ENCODE results near the gene DTNA.
"Not testable (repeated sequence)": the region's sequence is repeated elsewhere in the genome, so short reads cannot be mapped to it uniquely, and the experiment has no call there.

DTNA gene

DNA sequence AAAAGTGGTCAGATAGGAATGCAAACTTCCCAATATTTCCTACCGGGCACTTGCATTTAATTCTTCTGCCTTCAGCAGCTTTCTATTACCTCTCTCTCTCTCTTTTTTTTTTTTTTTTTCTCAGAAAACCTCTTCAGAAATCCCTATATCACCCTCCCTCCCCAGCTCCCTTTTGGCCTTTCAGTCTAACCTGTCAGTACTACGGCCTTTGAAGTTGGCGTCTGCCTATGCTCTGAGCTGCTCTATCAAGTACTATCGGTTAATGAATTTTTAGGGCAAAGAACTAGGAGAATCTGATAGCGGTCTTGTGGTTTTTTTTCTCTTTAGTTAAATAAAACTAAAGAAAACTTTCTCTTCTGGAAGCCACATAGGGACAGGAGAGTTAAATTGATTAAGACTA lies 208.8 kb downstream of the DTNA start:
- H3K27me3 Mint-ChIP-seq (ENCODE audit: low read depth), result peaks cover 3% of the 10 kb centered on the region
- H3K4me3 Mint-ChIP-seq, result no peak overlapping the region
- H3K4me1 Mint-ChIP-seq, result peaks cover 11% of the 10 kb centered on the region
- H3K27ac Mint-ChIP-seq, result no peak overlapping the region
- TF ChIP-seq, protein P1, sequence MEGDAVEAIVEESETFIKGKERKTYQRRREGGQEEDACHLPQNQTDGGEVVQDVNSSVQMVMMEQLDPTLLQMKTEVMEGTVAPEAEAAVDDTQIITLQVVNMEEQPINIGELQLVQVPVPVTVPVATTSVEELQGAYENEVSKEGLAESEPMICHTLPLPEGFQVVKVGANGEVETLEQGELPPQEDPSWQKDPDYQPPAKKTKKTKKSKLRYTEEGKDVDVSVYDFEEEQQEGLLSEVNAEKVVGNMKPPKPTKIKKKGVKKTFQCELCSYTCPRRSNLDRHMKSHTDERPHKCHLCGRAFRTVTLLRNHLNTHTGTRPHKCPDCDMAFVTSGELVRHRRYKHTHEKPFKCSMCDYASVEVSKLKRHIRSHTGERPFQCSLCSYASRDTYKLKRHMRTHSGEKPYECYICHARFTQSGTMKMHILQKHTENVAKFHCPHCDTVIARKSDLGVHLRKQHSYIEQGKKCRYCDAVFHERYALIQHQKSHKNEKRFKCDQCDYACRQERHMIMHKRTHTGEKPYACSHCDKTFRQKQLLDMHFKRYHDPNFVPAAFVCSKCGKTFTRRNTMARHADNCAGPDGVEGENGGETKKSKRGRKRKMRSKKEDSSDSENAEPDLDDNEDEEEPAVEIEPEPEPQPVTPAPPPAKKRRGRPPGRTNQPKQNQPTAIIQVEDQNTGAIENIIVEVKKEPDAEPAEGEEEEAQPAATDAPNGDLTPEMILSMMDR (IDR thresholded peaks at IDR 0.05; ENCODE audit: unreplicated experiment in 3 of 3), result no peak
- H3K9me3 Mint-ChIP-seq, result no peaks in the 10 kb centered on the region
- H3K36me3 Mint-ChIP-seq (ENCODE audit: low read depth), result no peaks in the 10 kb centered on the region

DNA sequence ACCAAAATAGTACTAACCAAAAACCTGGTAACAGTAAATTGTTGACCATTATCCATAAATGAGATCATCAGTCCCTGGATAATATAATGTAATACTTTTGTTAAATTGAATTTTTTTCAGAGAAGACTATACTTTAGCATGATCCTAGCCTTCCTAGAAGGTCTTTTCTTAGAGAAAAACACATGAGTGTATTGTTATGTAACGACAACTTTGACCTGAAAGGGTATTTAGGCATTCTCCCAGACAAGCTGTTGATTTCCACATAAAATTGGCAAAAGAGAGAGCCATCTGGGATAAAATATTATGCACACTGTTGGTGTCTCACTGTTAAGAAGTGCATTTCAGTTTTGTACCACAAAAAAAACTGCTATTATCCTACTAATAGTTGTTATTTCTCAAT lies 211.1 kb downstream of the DTNA start:
- no peaks in the 10 kb centered on the region for H3K36me3 Mint-ChIP-seq (ENCODE audit: low read depth)
- H3K4me3 Mint-ChIP-seq, result no peak overlapping the region
- peaks cover 3% of the 10 kb centered on the region for H3K27me3 Mint-ChIP-seq (ENCODE audit: low read depth)
- no peaks in the 10 kb centered on the region for H3K9me3 Mint-ChIP-seq
- no peaks in the 10 kb centered on the region for H3K4me1 Mint-ChIP-seq
- TF ChIP-seq, protein P1 (IDR thresholded peaks at IDR 0.05; ENCODE audit: unreplicated experiment in 3 of 3), result no peak
- H3K27ac Mint-ChIP-seq, result no peak overlapping the region

DNA sequence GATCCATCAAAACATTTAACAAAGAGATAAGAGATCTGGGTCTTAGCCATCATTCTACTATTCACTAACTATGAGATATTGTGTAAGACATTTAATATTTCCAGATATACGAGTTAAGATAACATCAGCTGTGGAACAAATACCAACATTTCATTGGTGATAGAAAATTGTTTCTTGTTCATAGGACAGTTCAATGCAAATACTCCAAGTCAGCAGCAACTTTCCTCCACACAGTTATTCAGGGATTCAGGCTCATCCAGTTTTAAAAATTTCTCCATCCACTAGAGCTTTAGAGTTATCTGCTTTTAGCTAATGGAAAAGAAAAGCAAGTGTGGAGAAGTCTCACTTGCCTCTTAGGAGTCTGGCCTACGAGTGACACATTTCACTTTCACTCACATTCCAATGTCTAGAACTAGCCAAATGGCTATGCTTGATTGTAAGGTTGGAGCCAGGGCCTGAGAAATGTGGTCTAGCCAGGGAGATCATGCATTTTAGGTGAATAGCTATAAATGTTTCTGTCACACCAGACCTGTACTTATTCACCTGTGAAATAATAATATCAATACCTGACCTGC lies 211.8 kb downstream of the DTNA start:
- Mint-ChIP-seq H3K4me3 (no peak overlapping the region), H3K27me3 (ENCODE audit: low read depth) (no peaks in the 10 kb centered on the region), H3K27ac (no peak overlapping the region), H3K36me3 (ENCODE audit: low read depth) (no peaks in the 10 kb centered on the region), H3K4me1 (no peaks in the 10 kb centered on the region), H3K9me3 (no peaks in the 10 kb centered on the region)
- TF ChIP-seq, protein P1 (IDR thresholded peaks at IDR 0.05; ENCODE audit: unreplicated experiment in 3 of 3), result no peak

DNA sequence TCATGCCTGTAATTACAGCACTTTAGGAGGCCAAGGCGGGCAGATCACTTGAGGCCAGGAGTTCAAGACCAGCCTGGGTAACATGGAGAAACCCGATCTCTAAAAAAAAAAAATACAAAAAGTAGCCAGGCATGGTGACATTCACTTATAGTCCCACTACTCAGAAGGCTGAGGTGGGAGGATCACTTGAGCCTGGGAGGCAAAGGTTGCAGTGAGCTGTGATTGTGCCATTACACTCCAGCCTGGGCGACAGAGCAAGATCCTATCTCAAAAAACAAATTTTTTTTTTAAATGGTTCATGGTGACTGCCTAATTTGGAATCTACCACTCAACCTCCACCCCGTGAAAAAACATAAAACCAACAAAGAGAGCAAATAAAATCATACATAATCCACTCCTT lies 212.5 kb downstream of the DTNA start:
- H3K9me3 Mint-ChIP-seq; H3K4me3 Mint-ChIP-seq; H3K36me3 Mint-ChIP-seq (ENCODE audit: low read depth); H3K4me1 Mint-ChIP-seq; H3K27me3 Mint-ChIP-seq (ENCODE audit: low read depth); H3K27ac Mint-ChIP-seq: not testable (repeated sequence)

DNA sequence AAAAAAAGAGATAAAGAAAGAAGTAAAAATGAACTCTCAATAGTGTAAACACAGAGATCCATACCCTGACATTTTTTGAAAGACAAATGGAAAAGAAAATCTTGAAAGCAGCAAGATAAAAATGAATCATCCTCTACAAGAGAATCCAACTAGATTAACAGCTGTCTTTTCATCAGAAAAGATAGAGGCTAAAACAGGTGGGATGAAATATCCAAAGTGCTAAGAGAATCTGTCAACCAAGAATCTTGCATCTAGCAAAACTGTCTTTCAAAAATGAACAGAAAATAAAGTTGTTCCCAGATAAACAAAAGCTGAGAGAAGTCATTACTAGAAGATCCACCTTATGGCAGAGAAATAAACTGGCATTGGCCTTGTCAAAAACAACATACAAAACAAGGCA lies 213.8 kb downstream of the DTNA start:
- H3K36me3 Mint-ChIP-seq (ENCODE audit: low read depth), result no peaks in the 10 kb centered on the region
- TF ChIP-seq, protein P1 (IDR thresholded peaks at IDR 0.05; ENCODE audit: unreplicated experiment in 3 of 3), result no peak
- H3K4me3 Mint-ChIP-seq, result no peak overlapping the region
- no peaks in the 10 kb centered on the region for H3K9me3 Mint-ChIP-seq
- no peaks in the 10 kb centered on the region for H3K27me3 Mint-ChIP-seq (ENCODE audit: low read depth)
- H3K4me1 Mint-ChIP-seq, result no peaks in the 10 kb centered on the region
- no peak overlapping the region for H3K27ac Mint-ChIP-seq

DNA sequence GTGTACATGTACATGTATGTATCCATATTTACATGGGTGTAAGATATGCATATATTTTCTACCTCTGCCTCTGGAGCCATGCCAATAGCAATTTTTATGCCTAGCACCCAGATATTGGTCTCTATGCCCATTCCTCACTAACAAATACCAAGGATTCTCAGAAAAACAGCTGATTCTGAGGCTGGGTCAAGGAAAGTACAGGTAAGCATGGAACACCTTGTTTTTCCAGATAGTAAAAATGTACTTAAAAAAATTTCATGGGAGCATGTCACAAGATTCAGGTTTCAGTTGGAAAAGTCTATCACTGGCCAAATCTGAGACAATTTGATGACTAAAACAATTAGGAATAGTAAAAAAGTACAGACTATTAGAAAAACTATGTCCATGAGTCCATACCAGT lies 216.6 kb downstream of the DTNA start:
- Mint-ChIP-seq H3K36me3 (ENCODE audit: low read depth) (no peaks in the 10 kb centered on the region), H3K27me3 (ENCODE audit: low read depth) (no peaks in the 10 kb centered on the region), H3K4me3 (no peak overlapping the region), H3K27ac (no peak overlapping the region), H3K4me1 (no peaks in the 10 kb centered on the region), H3K9me3 (no peaks in the 10 kb centered on the region)
- TF ChIP-seq, protein P1 (IDR thresholded peaks at IDR 0.05; ENCODE audit: unreplicated experiment in 3 of 3), result no peak
